ENCODE measurements around the gene KCNH2.
"Not testable (repeated sequence)": the region's sequence is repeated elsewhere in the genome, so short reads cannot be mapped to it uniquely, and the experiment has no call there.

Gene KCNH2

GRCh38 chr7:151012031-151012692, 34.0 kb upstream of the KCNH2 start:
- no peak for DNase-seq (ENCODE audit: low read depth)

- DNase-seq (ENCODE audit: low read depth), result not testable (repeated sequence)
Measured at GRCh38 chr7:151011616-151012015, 33.5 kb upstream of the KCNH2 start.

DNA sequence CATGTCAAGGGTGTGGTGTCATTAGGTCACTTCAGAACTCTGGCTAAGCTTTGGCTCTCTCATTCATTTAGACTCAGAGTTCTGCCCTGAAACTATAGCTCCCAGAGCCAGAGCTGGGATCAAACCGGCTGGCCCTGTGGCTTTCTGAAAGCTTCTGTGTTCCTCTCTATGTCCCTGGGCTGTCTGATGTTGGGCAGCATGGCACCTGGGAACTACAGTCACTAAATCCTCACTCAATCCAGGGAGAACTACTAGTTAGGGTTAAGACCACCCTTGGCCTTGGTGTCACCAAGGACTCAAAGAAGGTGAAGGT, 32.9 kb upstream of the KCNH2 start:
- no peak for DNase-seq (ENCODE audit: low read depth)

GRCh38 chr7:151010307-151011096, 32.4 kb upstream of the KCNH2 start:
- no peak for DNase-seq (ENCODE audit: low read depth)

GRCh38 chr7:151010037-151010306, 31.9 kb upstream of the KCNH2 start:
- DNase-seq (ENCODE audit: low read depth), result no peak

- DNase-seq (ENCODE audit: low read depth), result no peak
Measured at GRCh38 chr7:151009327-151010036, 31.4 kb upstream of the KCNH2 start.

DNA sequence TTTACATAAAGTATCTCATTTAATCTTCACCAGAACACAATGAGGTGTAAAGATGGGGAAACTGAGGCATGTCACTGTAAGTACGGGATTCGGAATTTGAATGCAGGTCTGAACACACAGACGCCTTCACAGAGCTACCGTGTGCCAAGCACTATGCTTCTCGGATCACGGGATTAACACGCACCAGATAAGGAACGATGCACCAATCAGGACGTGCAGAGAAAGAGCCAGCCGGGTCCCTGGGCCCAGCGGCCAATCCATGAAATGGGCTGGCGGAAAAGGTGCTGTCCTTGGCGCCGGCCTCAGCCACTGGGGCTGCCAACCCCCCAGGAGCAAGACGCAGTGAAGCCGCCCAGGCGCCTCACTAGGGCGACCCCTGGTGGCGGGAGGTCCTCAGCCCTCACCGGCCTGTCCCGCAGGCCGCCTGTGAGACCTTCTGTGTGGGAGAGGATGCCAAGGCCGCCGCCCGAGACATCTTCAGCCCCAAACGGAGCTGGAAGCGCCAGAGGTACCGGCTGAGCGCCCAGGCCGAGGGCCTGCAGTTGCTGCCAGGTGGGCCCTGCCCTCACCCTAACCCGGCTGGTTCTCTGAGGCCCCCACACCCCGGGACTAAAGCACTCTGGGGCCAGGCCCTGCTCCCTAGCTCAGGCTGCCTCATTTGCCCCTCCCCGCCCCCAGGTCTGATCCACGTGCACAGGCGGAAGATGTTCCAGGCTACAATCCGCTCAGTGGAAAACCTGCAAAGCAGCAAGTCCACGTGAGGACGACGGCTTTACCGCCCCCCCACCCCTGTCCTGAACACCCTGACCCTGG, 30.6 kb upstream of the KCNH2 start:
- DNase-seq (ENCODE audit: low read depth), result no peak

GRCh38 chr7:151008143-151008510, 30.0 kb upstream of the KCNH2 start:
- no peak for DNase-seq (ENCODE audit: low read depth)

GRCh38 chr7:151007469-151007898, 29.4 kb upstream of the KCNH2 start:
- no peak for DNase-seq (ENCODE audit: low read depth)

DNA sequence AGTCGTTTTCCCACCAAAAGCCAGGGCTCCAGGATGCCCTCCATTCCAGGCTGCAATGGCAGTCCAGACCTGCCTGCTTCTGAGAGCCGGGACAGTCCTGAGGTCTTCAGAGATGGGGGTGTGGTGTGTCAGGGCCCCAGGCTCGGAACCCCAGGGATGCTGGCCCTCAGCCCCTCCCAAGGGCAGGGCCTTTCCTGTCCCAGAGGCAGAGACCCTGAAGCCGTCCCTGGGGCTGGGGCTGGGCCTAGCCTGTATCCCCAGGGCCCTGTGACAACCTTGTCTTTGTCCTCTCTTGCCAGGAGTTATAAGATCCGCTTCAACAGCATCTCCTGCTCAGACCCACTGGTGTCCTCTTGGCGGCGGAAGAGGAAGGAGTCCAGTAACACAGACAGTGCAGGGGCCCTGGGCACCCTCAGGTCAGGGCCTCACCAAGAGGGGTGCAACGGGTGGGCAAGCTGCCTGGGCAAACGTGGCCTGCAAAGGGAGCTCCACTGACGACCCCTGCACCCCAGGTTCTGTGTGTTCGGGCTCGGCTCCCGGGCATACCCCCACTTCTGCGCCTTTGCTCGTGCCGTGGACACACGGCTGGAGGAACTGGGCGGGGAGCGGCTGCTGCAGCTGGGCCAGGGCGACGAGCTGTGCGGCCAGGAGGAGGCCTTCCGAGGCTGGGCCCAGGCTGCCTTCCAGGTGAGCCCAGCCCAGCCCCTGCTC, 28.6 kb upstream of the KCNH2 start:
- no peak for DNase-seq (ENCODE audit: low read depth)

DNA sequence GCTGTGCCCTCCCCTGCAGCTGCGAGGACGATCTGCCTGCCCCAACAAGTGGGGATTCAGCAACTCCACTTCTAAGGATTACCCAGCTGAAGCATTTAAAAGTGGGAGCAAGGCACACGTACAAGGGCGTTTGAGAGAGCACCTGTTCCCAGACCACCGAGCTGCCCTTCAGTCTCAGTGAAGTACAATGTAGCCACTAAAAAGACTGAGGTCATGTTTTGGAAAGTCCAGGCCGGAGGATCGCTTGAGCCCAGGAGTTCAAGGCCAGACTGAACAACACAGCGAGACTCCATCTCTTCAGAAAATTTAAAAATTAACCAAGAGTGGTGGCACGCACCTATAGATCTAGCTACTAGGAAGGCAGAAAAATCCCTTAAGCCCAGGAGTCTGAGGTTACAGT, 27.4 kb upstream of the KCNH2 start:
- DNase-seq (ENCODE audit: low read depth), result no peak

DNA sequence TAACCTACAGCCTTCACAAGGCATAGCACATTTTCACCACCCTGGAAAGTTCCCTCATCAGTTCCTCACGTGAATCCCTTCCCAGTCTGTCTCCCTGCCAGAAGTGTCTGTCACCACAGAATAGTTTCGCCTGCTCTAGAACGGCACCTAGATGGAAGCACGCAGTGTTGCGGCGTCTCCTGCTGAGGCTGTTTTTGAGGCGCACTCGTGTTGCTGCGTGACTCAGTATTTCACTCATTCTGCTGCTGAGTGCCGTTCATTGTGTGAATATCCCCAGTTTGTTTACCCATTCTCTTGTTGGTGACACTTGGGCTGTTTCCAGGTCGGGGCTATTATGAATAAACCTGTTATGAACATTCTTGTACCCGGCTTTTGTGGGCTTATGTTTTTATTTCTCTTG, 25.5 kb upstream of the KCNH2 start:
- no peak for DNase-seq (ENCODE audit: low read depth)

- DNase-seq (ENCODE audit: low read depth), result no peak
Measured at GRCh38 chr7:151001546-151001945, 23.4 kb upstream of the KCNH2 start.

GRCh38 chr7:151000897-151001495, 22.9 kb upstream of the KCNH2 start:
- no peak for DNase-seq (ENCODE audit: low read depth)

DNA sequence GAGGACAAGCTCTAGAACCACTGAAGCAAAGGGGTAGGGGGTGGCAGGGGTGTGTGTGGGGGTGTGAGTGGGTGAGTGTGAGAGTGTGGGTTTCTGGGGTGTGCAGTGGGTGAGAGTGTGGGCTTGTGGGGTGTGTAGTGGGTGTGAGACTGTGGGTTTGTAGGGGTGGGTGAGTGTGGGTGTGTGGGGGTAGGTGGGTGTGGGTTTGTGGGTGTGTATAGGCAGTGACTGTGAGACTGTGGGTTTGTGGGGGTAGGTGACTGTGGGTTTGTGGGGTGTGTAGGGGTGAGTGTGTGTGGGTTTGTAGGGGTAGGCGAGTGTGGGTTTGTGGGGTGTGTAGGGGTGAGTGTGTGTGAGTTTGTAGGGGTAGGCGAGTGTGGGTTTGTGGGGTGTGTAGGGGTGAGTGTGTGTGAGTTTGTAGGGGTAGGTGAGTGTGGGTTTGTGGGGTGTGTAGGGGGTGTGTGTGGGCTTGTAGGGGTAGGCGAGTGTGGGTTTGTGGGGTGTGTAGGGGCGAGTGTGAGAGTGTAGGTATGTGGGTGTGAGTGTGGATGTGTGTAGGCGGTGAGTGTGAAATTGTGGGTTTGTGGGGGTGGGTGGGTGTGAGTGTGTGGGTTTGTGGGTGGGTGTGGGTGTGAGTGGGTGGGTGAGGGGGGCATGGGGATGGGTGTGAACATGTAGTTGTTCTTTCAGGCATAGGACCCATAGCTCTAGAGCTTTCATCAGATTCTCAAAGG, 21.5 kb upstream of the KCNH2 start:
- no peak for DNase-seq (ENCODE audit: low read depth)

- no peak for DNase-seq (ENCODE audit: low read depth)
Measured at GRCh38 chr7:150999001-150999400, 20.9 kb upstream of the KCNH2 start.

DNA sequence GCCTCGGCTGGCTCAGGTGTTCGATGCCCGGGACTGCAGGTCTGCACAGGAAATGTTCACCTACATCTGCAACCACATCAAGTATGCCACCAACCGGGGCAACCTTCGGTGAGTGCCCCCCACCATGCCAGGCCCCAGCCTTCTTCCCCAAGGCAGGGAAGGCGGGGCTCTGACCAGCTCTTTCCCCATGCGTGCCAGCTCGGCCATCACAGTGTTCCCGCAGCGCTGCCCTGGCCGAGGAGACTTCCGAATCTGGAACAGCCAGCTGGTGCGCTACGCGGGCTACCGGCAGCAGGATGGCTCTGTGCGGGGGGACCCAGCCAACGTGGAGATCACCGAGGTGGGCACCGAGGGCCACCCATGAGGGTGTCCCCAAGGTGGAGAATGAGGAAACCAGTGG, 20.2 kb upstream of the KCNH2 start:
- no peak for DNase-seq (ENCODE audit: low read depth)

- DNase-seq (ENCODE audit: low read depth), result no peak
Measured at GRCh38 chr7:150997817-150998216, 19.7 kb upstream of the KCNH2 start.

- DNase-seq (ENCODE audit: low read depth), result no peak
Measured at GRCh38 chr7:150997075-150997511, 19.0 kb upstream of the KCNH2 start.

DNA sequence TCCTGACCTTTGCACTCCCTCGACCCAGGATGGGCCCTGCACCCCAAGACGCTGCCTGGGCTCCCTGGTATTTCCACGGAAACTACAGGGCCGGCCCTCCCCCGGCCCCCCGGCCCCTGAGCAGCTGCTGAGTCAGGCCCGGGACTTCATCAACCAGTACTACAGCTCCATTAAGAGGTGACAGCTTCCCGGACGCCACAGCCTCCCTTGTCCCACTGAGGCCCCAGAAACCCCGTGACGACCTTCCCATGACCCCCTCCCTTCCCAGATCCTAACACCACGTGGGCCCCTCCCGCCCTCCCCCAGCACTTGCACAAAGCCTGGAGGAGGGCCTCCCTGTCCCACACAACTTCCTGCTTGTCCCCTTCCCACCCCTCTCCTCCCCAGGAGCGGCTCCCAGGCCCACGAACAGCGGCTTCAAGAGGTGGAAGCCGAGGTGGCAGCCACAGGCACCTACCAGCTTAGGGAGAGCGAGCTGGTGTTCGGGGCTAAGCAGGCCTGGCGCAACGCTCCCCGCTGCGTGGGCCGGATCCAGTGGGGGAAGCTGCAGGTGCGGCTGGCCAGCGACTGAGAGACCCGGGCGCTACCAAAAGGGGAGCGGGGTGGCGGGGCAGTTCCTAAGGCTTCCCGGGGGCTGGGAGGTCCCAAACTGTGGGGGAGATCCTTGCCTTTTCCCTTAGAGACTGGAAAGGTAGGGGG, 18.4 kb upstream of the KCNH2 start:
- no peak for DNase-seq (ENCODE audit: low read depth)

All from stromal cell of bone marrow (primary cell).